ENCODE data around the gene ITSN2. TPM values are rescaled to one million over a fixed set of nuclear protein-coding genes. Genes with fewer than 3 reads are reported as not detected.
A peak's percentile ranks its signal among the peaks of the same experiment; 100 is the strongest.

ITSN2 gene
- total RNA-seq, 6 experiments from 2014 or later: 22.6 to 34.1 (median 28.9) TPM

- Histone ChIP-seq H3K27me3 (no peaks in the 10 kb centered on the region), H3K27ac (no peak overlapping the region), H3K36me3 (no peaks in the 10 kb centered on the region), H3K9me3 (no peaks in the 10 kb centered on the region), H3K4me3 (no peak overlapping the region), H3K4me1 (no peaks in the 10 kb centered on the region)
- intact Hi-C loops (cut with DNase I): no loop called here
- 70% methylated on average over 3 of the region's 4 CpGs for WGBS (ENCODE audit: insufficient coverage, low coverage, low lambda C conversion rate, missing lambda C conversion rate)
- ATAC-seq (no peak), DNase-seq (no peak)
- no peak for TF ChIP-seq CTCF (IDR thresholded peaks at IDR 0.05)
- no peak for TF ChIP-seq POLR2A (IDR thresholded peaks at IDR 0.05)
Measured at GRCh38 chr2:24394998-24395397, 34.7 kb upstream of the ITSN2 start.

DNA sequence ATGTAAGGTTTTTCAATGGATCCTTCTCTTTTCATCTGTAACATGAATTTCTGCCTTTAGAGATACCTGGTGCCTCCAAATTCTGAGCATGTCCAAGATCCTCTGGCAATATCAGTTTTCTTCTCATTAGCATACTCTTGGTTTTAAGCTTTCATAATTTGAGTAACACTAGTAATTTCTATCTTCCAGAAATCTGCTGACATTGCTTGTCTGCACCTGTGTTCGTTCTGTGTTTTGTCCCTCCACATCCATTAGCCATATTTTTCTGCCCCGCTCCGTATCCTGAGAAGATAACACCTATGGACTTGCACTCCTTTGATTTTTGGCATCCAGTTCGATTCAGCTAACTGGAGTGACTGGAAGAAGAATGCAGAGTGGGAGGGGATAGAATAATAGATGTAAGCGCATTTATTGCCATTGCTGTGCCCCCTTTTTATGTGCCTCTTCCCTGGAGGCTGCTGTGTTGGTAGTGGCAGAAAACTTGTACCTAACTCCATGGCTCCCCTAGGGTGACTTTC, 32.3 kb upstream of the ITSN2 start:
- DNase-seq (peak in 1 of 3 donors; percentile 9), ATAC-seq (no peak)
- intact Hi-C loops (cut with DNase I): no loop called here
- TF ChIP-seq POLR2A (IDR thresholded peaks at IDR 0.05) (no peak), CTCF (IDR thresholded peaks at IDR 0.05) (no peak)
- Histone ChIP-seq H3K4me1 (no peaks in the 10 kb centered on the region), H3K27ac (no peak overlapping the region), H3K27me3 (no peaks in the 10 kb centered on the region), H3K36me3 (no peaks in the 10 kb centered on the region), H3K9me3 (no peaks in the 10 kb centered on the region), H3K4me3 (no peak overlapping the region)
- WGBS (ENCODE audit: insufficient coverage, low coverage, low lambda C conversion rate, missing lambda C conversion rate): 65% methylated on average over 5 of the region's 5 CpGs

- 100% methylated on average over 2 of the region's 2 CpGs for WGBS (ENCODE audit: insufficient coverage, low coverage, low lambda C conversion rate, missing lambda C conversion rate)
Measured at GRCh38 chr2:24385366-24385765, 25.0 kb upstream of the ITSN2 start.

GRCh38 chr2:24382363-24383073, 22.2 kb upstream of the ITSN2 start:
- Histone ChIP-seq H3K27me3 (no peaks in the 10 kb centered on the region), H3K36me3 (no peaks in the 10 kb centered on the region), H3K27ac (no peak overlapping the region), H3K4me3 (no peak overlapping the region), H3K9me3 (no peaks in the 10 kb centered on the region), H3K4me1 (no peaks in the 10 kb centered on the region)
- intact Hi-C loops (cut with DNase I): loop anchor here in 1 of 2 donors (10.0 kb wide), 1 partner anchor 158 kb away; no protein-coding TSS in a partner anchor
- TF ChIP-seq CTCF (IDR thresholded peaks at IDR 0.05) (peak; percentile 46 to 82 (median 75)), POLR2A (IDR thresholded peaks at IDR 0.05) (no peak)
- 21% methylated on average over 10 of the region's 10 CpGs for WGBS (ENCODE audit: insufficient coverage, low coverage, low lambda C conversion rate, missing lambda C conversion rate)
- DNase-seq (peak in 2 of 3 donors; percentile 41 to 58), ATAC-seq (peak; percentile 90 to 96 (median 93))

More at GRCh38 chr2:24385366-24385765, 25.0 kb upstream of the ITSN2 start:
- H3K36me3 ChIP-seq: no peaks in the 10 kb centered on the region
- no peaks in the 10 kb centered on the region for H3K9me3 ChIP-seq
- no peak overlapping the region for H3K4me3 ChIP-seq
- no peak for ATAC-seq
- H3K27me3 ChIP-seq: no peaks in the 10 kb centered on the region
- intact Hi-C loops (cut with DNase I): loop anchor here in 1 of 2 donors (10.0 kb wide), 1 partner anchor 161 kb away; no protein-coding TSS in a partner anchor
- no peak for DNase-seq
- no peak overlapping the region for H3K27ac ChIP-seq
- no peaks in the 10 kb centered on the region for H3K4me1 ChIP-seq
- TF ChIP-seq POLR2A (IDR thresholded peaks at IDR 0.05) (no peak), CTCF (IDR thresholded peaks at IDR 0.05) (no peak)

Measured in right lobe of liver (tissue), 6 donors.